Breast epithelium (tissue), 4 donors: ENCODE measurements around the gene CDK6. TPM values are rescaled to one million over a fixed set of nuclear protein-coding genes. Genes with fewer than 3 reads are reported as not detected.

ENCODE experiments used
- DNase-seq, 2 donors: peaks; one replicate each; pipeline ENCODE4 v3.0.0-alpha.2; 2019; ENCODE audit warnings: low spot score in 2 of 2
- H3K27ac ChIP-seq, 2 donors: fragments of 200-600 bp; sonication (generic) in 1 of 2; one replicate each; pipeline ENCODE4 v1.5.1; 2016 to 2019; ENCODE audit warnings: mild to moderate bottlenecking in 1 of 2
- H3K27me3 ChIP-seq, 2 donors: fragments of 200-600 bp; sonication (generic) in 1 of 2; one replicate each; pipeline versions ENCODE4 v1.5.1 to v1.6.0; 2017 to 2019; ENCODE audit warnings: control low read depth in 1 of 2, mild to moderate bottlenecking in 1 of 2
- H3K36me3 ChIP-seq: fragments of 200-600 bp; one replicate; pipeline ENCODE4 v1.5.1; 2019
- H3K4me1 ChIP-seq, 2 donors: fragments of 200-600 bp; sonication (generic); one replicate each; pipeline ENCODE4 v1.5.1; 2016 to 2019; ENCODE audit warnings: control low read depth in 1 of 2
- H3K4me3 ChIP-seq, 3 donors: fragments of 200-600 bp; sonication (generic); 1 replicate in 2 of 3; 2 replicates in 1 of 3; pipeline ENCODE4 v1.5.1; 2016 to 2019; ENCODE audit warnings: mild to moderate bottlenecking in 3 of 3, moderate library complexity in 2 of 3
- H3K9me3 ChIP-seq, 2 donors: fragments of 200-600 bp; sonication (generic) in 1 of 2; one replicate each; pipeline ENCODE4 v1.5.1; 2016 to 2019; ENCODE audit warnings: control low read depth in 1 of 2
- POLR2A ChIP-seq: fragments of 450-650 bp; IDR thresholded peaks from one replicate; pipeline ENCODE4 v1.6.1; 2016; ENCODE audit warnings: antibody characterized with exemption, mild to moderate bottlenecking, moderate library complexity
- POLR2AphosphoS5 ChIP-seq, 3 donors: sonication (generic); formaldehyde crosslinking; IDR thresholded peaks; one replicate each; pipeline ENCODE4 v1.6.1; 2017; ENCODE audit warnings: antibody characterized with exemption in 3 of 3
- intact Hi-C: fragments of 100-400 bp; cut with DNase I; formaldehyde crosslinking; loops from one replicate; pipeline ENCODE4 v1.15.1; 2023; ENCODE audit warnings: low total_unique reads
- total RNA-seq, 3 donors: library from RNA; depleted of rRNA; stranded (reverse); fragments of >200 nt; gene quantifications; one replicate each; pipeline ENCODE4 v1.1.0, GENCODE V29; 2016
- TF ChIP-seq, protein P1 (sequence below), 3 donors: fragments of 450-650 bp; IDR thresholded peaks; one replicate each; pipeline ENCODE4 v1.5.1; 2016 to 2017; ENCODE audit warnings: antibody characterized with exemption in 3 of 3, mild to moderate bottlenecking in 3 of 3, moderate library complexity in 3 of 3

The CDK6 gene
- total RNA-seq, 3 donors from 2014 or later, result 12.8 to 26.2 (median 23.6) TPM

- intact Hi-C loops, result loop anchor here (10.0 kb wide), 1 partner anchor 199 kb away; the partner anchor contains the start of gene CDK6
- TF ChIP-seq POLR2AphosphoS5 (IDR thresholded peaks at IDR 0.05) (no peak), POLR2A (no peak)
- TF ChIP-seq, protein P1, sequence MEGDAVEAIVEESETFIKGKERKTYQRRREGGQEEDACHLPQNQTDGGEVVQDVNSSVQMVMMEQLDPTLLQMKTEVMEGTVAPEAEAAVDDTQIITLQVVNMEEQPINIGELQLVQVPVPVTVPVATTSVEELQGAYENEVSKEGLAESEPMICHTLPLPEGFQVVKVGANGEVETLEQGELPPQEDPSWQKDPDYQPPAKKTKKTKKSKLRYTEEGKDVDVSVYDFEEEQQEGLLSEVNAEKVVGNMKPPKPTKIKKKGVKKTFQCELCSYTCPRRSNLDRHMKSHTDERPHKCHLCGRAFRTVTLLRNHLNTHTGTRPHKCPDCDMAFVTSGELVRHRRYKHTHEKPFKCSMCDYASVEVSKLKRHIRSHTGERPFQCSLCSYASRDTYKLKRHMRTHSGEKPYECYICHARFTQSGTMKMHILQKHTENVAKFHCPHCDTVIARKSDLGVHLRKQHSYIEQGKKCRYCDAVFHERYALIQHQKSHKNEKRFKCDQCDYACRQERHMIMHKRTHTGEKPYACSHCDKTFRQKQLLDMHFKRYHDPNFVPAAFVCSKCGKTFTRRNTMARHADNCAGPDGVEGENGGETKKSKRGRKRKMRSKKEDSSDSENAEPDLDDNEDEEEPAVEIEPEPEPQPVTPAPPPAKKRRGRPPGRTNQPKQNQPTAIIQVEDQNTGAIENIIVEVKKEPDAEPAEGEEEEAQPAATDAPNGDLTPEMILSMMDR (IDR thresholded peaks at IDR 0.05), result no peak
- Histone ChIP-seq H3K4me3 (no peak overlapping the region), H3K27ac (no peak overlapping the region), H3K27me3 (no peaks in the 10 kb centered on the region), H3K4me1 (peaks cover 0 to 14% of the 10 kb centered on the region in 2 donors), H3K36me3 (no peaks in the 10 kb centered on the region), H3K9me3 (no peaks in the 10 kb centered on the region)
- DNase-seq, result no peak
Observed at GRCh38 chr7:92636018-92636560, 200.3 kb downstream of the CDK6 start.

- Histone ChIP-seq H3K27ac (peak overlapping the region; percentile 35 to 56), H3K4me1 (peaks cover 0 to 14% of the 10 kb centered on the region in 2 donors), H3K36me3 (no peaks in the 10 kb centered on the region), H3K4me3 (no peak overlapping the region), H3K27me3 (no peaks in the 10 kb centered on the region), H3K9me3 (no peaks in the 10 kb centered on the region)
- no peak for TF ChIP-seq POLR2AphosphoS5 (IDR thresholded peaks at IDR 0.05)
- TF ChIP-seq, protein P1 (IDR thresholded peaks at IDR 0.05), result no peak
- no peak for TF ChIP-seq POLR2A
- DNase-seq, result no peak
- intact Hi-C loops, result loop anchor here (10.0 kb wide), 1 partner anchor 199 kb away; the partner anchor contains the start of gene CDK6
Observed at GRCh38 chr7:92635538-92635937, 200.8 kb downstream of the CDK6 start.

GRCh38 chr7:92634924-92635519, 201.4 kb downstream of the CDK6 start:
- no peak overlapping the region for H3K4me3 ChIP-seq
- peaks cover 0 to 14% of the 10 kb centered on the region in 2 donors for H3K4me1 ChIP-seq
- no peak for DNase-seq
- peak overlapping the region; percentile 35 to 56 for H3K27ac ChIP-seq
- no peaks in the 10 kb centered on the region for H3K36me3 ChIP-seq
- TF ChIP-seq, protein P1 (IDR thresholded peaks at IDR 0.05), result no peak
- no peak for TF ChIP-seq POLR2AphosphoS5 (IDR thresholded peaks at IDR 0.05)
- no peak for TF ChIP-seq POLR2A
- H3K9me3 ChIP-seq, result no peaks in the 10 kb centered on the region
- intact Hi-C loops, result loop anchor here (10.0 kb wide), 1 partner anchor 200 kb away; the partner anchor contains the start of gene CDK6
- no peaks in the 10 kb centered on the region for H3K27me3 ChIP-seq

DNA sequence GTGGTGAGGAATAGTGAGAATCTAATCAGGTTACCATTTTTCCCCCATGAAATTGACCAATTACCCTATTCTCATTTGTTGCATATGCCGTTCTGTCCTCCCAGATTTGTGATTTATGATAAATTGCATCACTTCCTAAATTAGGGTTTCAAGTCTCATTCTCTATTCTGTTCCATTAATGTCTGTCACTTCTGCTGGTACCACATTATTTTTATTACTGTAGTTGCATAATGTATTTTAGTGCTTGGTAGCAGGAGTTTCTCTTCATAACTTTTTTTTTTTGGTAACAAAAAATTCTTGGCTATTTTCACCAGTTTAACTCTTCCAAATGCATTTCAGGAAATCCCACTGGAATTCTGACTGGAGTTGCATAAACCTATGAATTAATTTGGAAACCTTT, 202.2 kb downstream of the CDK6 start:
- no peak for DNase-seq
- Histone ChIP-seq H3K27ac (peak overlapping the region in 1 of 2 donors; percentile 41), H3K36me3 (no peaks in the 10 kb centered on the region), H3K4me3 (no peak overlapping the region), H3K4me1 (peaks cover 0 to 14% of the 10 kb centered on the region in 2 donors), H3K9me3 (peaks cover 0 to 5% of the 10 kb centered on the region in 2 donors), H3K27me3 (no peaks in the 10 kb centered on the region)
- TF ChIP-seq POLR2A (no peak), POLR2AphosphoS5 (IDR thresholded peaks at IDR 0.05) (no peak)
- TF ChIP-seq, protein P1 (IDR thresholded peaks at IDR 0.05), result no peak
- intact Hi-C loops, result loop anchor here (10.0 kb wide), 1 partner anchor 201 kb away; the partner anchor contains the start of gene CDK6
